Lung (tissue), 12 donors: ENCODE measurements around the gene KCNJ5. TPM values are rescaled to one million over a fixed set of nuclear protein-coding genes. Genes with fewer than 3 reads are reported as not detected.

Experiments
- ATAC-seq: fragments of 200-7000 bp; cut with Tn5 transposase; one replicate; pipeline ENCODE4 v1.9.1; 2020; ENCODE audit warnings: moderate number of reproducible peaks; ENCODE audit not compliant: insufficient read depth, low FRiP score
- DNase-seq, 3 donors: peaks; one replicate each; pipeline ENCODE4 v3.0.0-alpha.2; 2013 to 2017
- H3K27ac ChIP-seq, 2 donors: one replicate each; pipeline ENCODE4 v1.5.1; 2013; ENCODE audit warnings: mild to moderate bottlenecking in 2 of 2, moderate library complexity in 2 of 2, control low read depth in 1 of 2, inconsistent platforms in 1 of 2, low read depth in 1 of 2, low read length in 1 of 2
- H3K27me3 ChIP-seq, 3 donors: one replicate each; pipeline ENCODE4 v1.5.1; 2013; ENCODE audit warnings: low read length in 2 of 3; ENCODE audit not compliant: control insufficient read depth in 3 of 3, insufficient read depth in 3 of 3
- H3K36me3 ChIP-seq, 4 donors: one replicate each; pipeline ENCODE4 v1.5.1; 2013; ENCODE audit warnings: low read length in 4 of 4, mild to moderate bottlenecking in 1 of 4, moderate library complexity in 1 of 4; ENCODE audit not compliant: control insufficient read depth in 4 of 4, insufficient read depth in 4 of 4
- H3K4me1 ChIP-seq, 5 donors: one replicate each; pipeline ENCODE4 v1.5.1; 2013; ENCODE audit warnings: low read length in 5 of 5, mild to moderate bottlenecking in 2 of 5, moderate library complexity in 1 of 5; ENCODE audit not compliant: control insufficient read depth in 5 of 5, insufficient read depth in 5 of 5
- H3K4me3 ChIP-seq: one replicate; pipeline ENCODE4 v1.5.1; 2013; ENCODE audit warnings: mild to moderate bottlenecking, control low read depth, moderate library complexity
- H3K9ac ChIP-seq, 2 donors: one replicate each; pipeline ENCODE4 v1.5.1; 2013; ENCODE audit warnings: low read length in 2 of 2, control low read depth in 1 of 2; ENCODE audit not compliant: insufficient read depth in 1 of 2
- H3K9me3 ChIP-seq, 4 donors: one replicate each; pipeline ENCODE4 v1.5.1; 2013; ENCODE audit warnings: low read length in 3 of 4, mild to moderate bottlenecking in 1 of 4, moderate library complexity in 1 of 4; ENCODE audit not compliant: control insufficient read depth in 4 of 4, insufficient read depth in 3 of 4
- CTCF ChIP-seq: IDR thresholded peaks from 2 replicates; pipeline ENCODE4 v1.5.1; 2012; ENCODE audit warnings: mild to moderate bottlenecking; ENCODE audit errors: control extremely low read depth, extremely low read depth
- WGBS, 2 donors: extraction: QIAGEN DNeasy Blood & Tissue Kit; methylation state at CpG; one replicate each; pipeline ENCODE4 v1.1.7; 2013; 5-methylcytosine and 5-hydroxymethylcytosine counted together
- polyA plus RNA-seq, 2 donors: library from polyadenylated mRNA; stranded (reverse); fragments of 200-250 nt; gene quantifications; one replicate each; pipeline ENCODE4 v1.2.1, GENCODE V29; 2013
- total RNA-seq, 2 donors: library from RNA; depleted of rRNA in 1 of 2; stranded (reverse); fragments of >200 nt in 1 of 2; gene quantifications; one replicate each; pipeline ENCODE4 v1.2.1, GENCODE V29; 2014 to 2021
- donor health status: control.
- donor health status: control.
- donor health status: Bipolar disorder and iron deficiency.
- donor health status: healthy.
- donor health status: DM: yes; HTN: yes; CAD: no.

KCNJ5 gene
- total and polyA plus RNA-seq, 4 donors = 2.0 to 5.0 (median 2.8) TPM

- Histone ChIP-seq H3K4me1 (peaks cover 0 to 3% (median 0%) of the 10 kb centered on the region in 5 donors), H3K9ac (no peak within 1 kb of the TSS), H3K9me3 (no peaks in the 10 kb centered on the region), H3K4me3 (no peak within 1 kb of the TSS), H3K36me3 (no peaks in the 10 kb centered on the region), H3K27me3 (no peaks in the 10 kb centered on the region), H3K27ac (no peak within 1 kb of the TSS)
- WGBS, 2 donors = 71 to 79% methylated on average over 8 of the region's 8 CpGs
- no peak for TF ChIP-seq CTCF
- no peak for ATAC-seq
- DNase-seq = no peak
Observed at GRCh38 chr11:128867277-128867676, 23.9 kb upstream of the KCNJ5 start, which contains the start of gene KCNJ1. Gene KCNJ1 (minus strand): TSS chr11:128867296. CDS start chr11:128840243, 27,053 bp downstream.

GRCh38 chr11:128868841-128869671 lies 22.1 kb upstream of the KCNJ5 start:
- Histone ChIP-seq H3K4me1 (peaks cover 0 to 3% (median 0%) of the 10 kb centered on the region in 5 donors), H3K27ac (no peak overlapping the region), H3K36me3 (no peaks in the 10 kb centered on the region), H3K9me3 (no peaks in the 10 kb centered on the region), H3K27me3 (no peaks in the 10 kb centered on the region), H3K9ac (no peak overlapping the region), H3K4me3 (no peak overlapping the region)
- ATAC-seq (no peak), DNase-seq (no peak)
- no peak for TF ChIP-seq CTCF
- WGBS, 2 donors = 97 to 98% methylated on average over 10 of the region's 10 CpGs

GRCh38 chr11:128871168-128871610 lies 20.0 kb upstream of the KCNJ5 start:
- WGBS, 2 donors = 84 to 93% methylated on average over 6 of the region's 6 CpGs
- Histone ChIP-seq H3K9ac (no peak overlapping the region), H3K27ac (no peak overlapping the region), H3K36me3 (no peaks in the 10 kb centered on the region), H3K4me3 (no peak overlapping the region), H3K27me3 (no peaks in the 10 kb centered on the region), H3K4me1 (peaks cover 0 to 3% (median 0%) of the 10 kb centered on the region in 5 donors), H3K9me3 (no peaks in the 10 kb centered on the region)
- DNase-seq = no peak
- no peak for TF ChIP-seq CTCF
- no peak for ATAC-seq
